Esophagus squamous epithelium (tissue), 5 donors: ENCODE results near the gene LTBP3. TPM values are rescaled to one million over a fixed set of nuclear protein-coding genes. Genes with fewer than 3 reads are reported as not detected.
A peak's percentile ranks its signal among the peaks of the same experiment; 100 is the strongest.

Experiments
- DNase-seq: peaks from one replicate; lab custom pipeline; 2025; lab: John Stamatoyannopoulos, UW
- H3K27ac ChIP-seq, 4 donors: fragments of 200-600 bp; sonication (generic); one replicate each; pipeline ENCODE4 v1.5.1; 2016 to 2019; ENCODE audit warnings: mild to moderate bottlenecking in 1 of 4
- H3K27me3 ChIP-seq, 4 donors: fragments of 200-600 bp; sonication (generic); 1 replicate in 3 of 4; 2 replicates in 1 of 4; pipeline versions ENCODE4 v1.5.1 to v1.6.0; 2017 to 2021; ENCODE audit warnings: antibody characterized with exemption in 1 of 4
- H3K36me3 ChIP-seq, 3 donors: fragments of 200-600 bp; sonication (generic); one replicate each; pipeline ENCODE4 v1.5.1; 2016 to 2019
- H3K4me1 ChIP-seq, 3 donors: fragments of 200-600 bp; sonication (generic); one replicate each; pipeline ENCODE4 v1.5.1; 2017 to 2019
- H3K4me3 ChIP-seq, 4 donors: fragments of 200-600 bp; sonication (generic); 1 replicate in 3 of 4; 2 replicates in 1 of 4; pipeline ENCODE4 v1.5.1; 2016 to 2019; ENCODE audit warnings: mild to moderate bottlenecking in 2 of 4, moderate library complexity in 1 of 4
- H3K9me3 ChIP-seq, 3 donors: fragments of 200-600 bp; sonication (generic); one replicate each; pipeline ENCODE4 v1.5.1; 2016 to 2019
- CTCF ChIP-seq, 6 experiments: fragments of 450-650 bp in 4 of 6; fragments of 200-600 bp in 2 of 6; sonication (generic) in 2 of 6; IDR thresholded peaks; one replicate each; pipeline ENCODE4 v1.5.1; 2016 to 2019; ENCODE audit warnings: antibody characterized with exemption in 6 of 6, mild to moderate bottlenecking in 4 of 6, moderate library complexity in 4 of 6
- POLR2A ChIP-seq, 4 donors: fragments of 450-650 bp; IDR thresholded peaks; one replicate each; pipeline ENCODE4 v1.6.1; 2017; ENCODE audit warnings: antibody characterized with exemption in 4 of 4, mild to moderate bottlenecking in 4 of 4, moderate library complexity in 3 of 4
- WGBS, 2 donors: methylation state at CpG; one replicate each; pipeline ENCODE4 v1.1.5; 2018; 5-methylcytosine and 5-hydroxymethylcytosine counted together
- intact Hi-C: fragments of 100-400 bp; cut with DNase I; formaldehyde crosslinking; loops from one replicate; pipeline ENCODE4 v1.15.0; 2022
- total RNA-seq, 4 donors: library from RNA; depleted of rRNA; stranded (reverse); fragments of >200 nt; gene quantifications; one replicate each; pipeline ENCODE4 v1.1.0, GENCODE V29; 2016
- donor health status: DM: yes; HTN: yes; CAD: no.

The LTBP3 gene
- total RNA-seq, 4 donors from 2014 or later = 28.1 to 87.5 (median 54.0) TPM

GRCh38 chr11:65586247-65586630 is 28.1 kb upstream of the LTBP3 start:
- H3K9me3 ChIP-seq = no peaks in the 10 kb centered on the region
- H3K27ac ChIP-seq = peak overlapping the region in 3 of 4 donors; percentile 70 to 87 (median 78)

DNA sequence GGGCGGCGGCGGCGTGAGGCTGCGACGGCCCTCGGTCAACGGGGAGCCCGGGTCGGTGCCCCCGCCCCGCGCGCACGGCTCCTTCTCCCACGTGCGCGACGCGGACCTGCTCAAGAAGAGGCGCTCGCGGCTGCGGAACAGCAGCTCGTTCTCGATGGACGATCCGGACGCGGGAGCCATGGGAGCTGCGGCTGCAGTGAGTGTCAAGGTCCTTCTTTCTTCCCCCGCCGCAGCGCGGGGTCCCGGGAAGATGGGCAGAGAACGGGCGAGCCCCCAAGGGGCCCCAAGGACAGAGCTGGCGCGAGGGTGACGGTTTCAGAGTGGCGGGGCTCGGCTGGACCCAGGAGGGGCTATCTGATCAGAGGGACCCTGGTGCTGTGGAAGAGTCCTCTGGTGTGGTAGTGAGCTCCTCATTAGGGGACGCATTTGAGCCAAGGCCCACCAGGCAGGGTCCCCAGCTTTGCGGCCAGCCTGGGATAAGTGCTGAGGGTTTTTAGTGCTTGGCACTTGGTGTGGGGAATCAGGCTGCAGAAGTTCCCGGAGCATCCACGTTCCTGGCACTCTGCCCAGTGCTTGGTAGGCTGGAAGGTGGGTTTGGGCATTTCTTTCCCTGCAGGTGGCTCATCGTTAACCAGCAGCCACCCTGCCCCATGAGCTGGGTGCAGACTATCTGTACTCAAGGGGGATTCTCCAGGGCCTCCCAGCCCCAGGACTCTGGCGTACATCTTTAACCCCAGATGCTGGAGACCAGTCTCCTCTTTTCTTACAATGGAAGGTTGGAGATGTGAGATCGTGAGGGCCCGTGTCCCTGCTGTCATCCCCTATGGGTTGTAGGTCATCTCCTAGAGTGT is 27.5 kb upstream of the LTBP3 start:
- Histone ChIP-seq H3K4me3 (no peak overlapping the region), H3K4me1 (peaks cover 32 to 68% (median 33%) of the 10 kb centered on the region in 3 donors), H3K27ac (peak overlapping the region in 1 of 4 donors; percentile 33), H3K27me3 (no peaks in the 10 kb centered on the region), H3K9me3 (no peaks in the 10 kb centered on the region), H3K36me3 (peaks cover 20 to 78% (median 26%) of the 10 kb centered on the region in 3 donors)
- intact Hi-C loops = no loop called here
- DNase-seq = no peak
- TF ChIP-seq POLR2A (IDR thresholded peaks at IDR 0.05) = no peak
- no peak for TF ChIP-seq CTCF (IDR thresholded peaks at IDR 0.05)
- WGBS, 2 donors = 68 to 100% methylated on average over 1 to 5 of the region's 51 CpGs

More at GRCh38 chr11:65586247-65586630, 28.1 kb upstream of the LTBP3 start:
- peak overlapping the region in 1 of 4 donors; percentile 32 for H3K4me3 ChIP-seq
- H3K4me1 ChIP-seq = peaks cover 32 to 68% (median 33%) of the 10 kb centered on the region in 3 donors
- no peak for TF ChIP-seq CTCF (IDR thresholded peaks at IDR 0.05)
- TF ChIP-seq POLR2A (IDR thresholded peaks at IDR 0.05) = no peak
- intact Hi-C loops = no loop called here
- no peak for DNase-seq
- H3K27me3 ChIP-seq = no peaks in the 10 kb centered on the region
- 44 to 58% methylated on average over 2 to 3 of the region's 4 CpGs for WGBS, 2 donors
- H3K36me3 ChIP-seq = peaks cover 15 to 78% (median 20%) of the 10 kb centered on the region in 3 donors

DNA sequence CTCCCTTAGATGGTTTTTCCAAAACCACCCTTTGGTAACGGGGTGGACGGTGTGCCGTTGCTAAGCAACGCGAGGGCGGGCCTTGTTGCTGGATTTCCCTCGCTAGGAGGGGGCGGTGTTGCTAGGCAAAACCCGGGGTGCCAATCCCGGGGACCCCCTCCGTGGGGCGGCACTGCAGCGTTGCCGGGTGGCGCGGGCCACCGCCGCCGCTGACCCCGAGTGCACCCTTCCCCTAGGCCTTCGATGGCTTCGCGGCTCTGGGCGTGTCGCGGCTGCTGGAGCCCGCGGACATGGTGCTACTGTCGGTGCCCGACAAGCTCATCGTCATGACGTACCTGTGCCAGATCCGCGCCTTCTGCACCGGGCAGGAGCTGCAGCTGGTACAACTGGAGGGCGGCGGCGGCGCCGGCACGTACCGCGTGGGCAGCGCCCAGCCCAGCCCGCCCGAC is 26.6 kb upstream of the LTBP3 start:
- H3K4me3 ChIP-seq = no peak overlapping the region
- no peaks in the 10 kb centered on the region for H3K27me3 ChIP-seq
- DNase-seq = no peak
- H3K4me1 ChIP-seq = peaks cover 32 to 69% (median 33%) of the 10 kb centered on the region in 3 donors
- no peak for TF ChIP-seq CTCF (IDR thresholded peaks at IDR 0.05)
- no peak for TF ChIP-seq POLR2A (IDR thresholded peaks at IDR 0.05)
- intact Hi-C loops = no loop called here
- H3K36me3 ChIP-seq = peaks cover 24 to 78% (median 35%) of the 10 kb centered on the region in 3 donors
- peak overlapping the region in 2 of 4 donors; percentile 33 to 40 for H3K27ac ChIP-seq
- WGBS, 2 donors = 60 to 61% methylated on average over 3 to 13 of the region's 46 CpGs
- no peaks in the 10 kb centered on the region for H3K9me3 ChIP-seq

GRCh38 chr11:65584106-65584505 is 25.9 kb upstream of the LTBP3 start:
- H3K9me3 ChIP-seq = no peaks in the 10 kb centered on the region
- no peak overlapping the region for H3K4me3 ChIP-seq
- peaks cover 29 to 69% (median 33%) of the 10 kb centered on the region in 3 donors for H3K4me1 ChIP-seq
- peaks cover 25 to 78% (median 39%) of the 10 kb centered on the region in 3 donors for H3K36me3 ChIP-seq
- DNase-seq = no peak
- WGBS, 2 donors = 80 to 83% methylated on average over 1 to 7 of the region's 8 CpGs
- no peaks in the 10 kb centered on the region for H3K27me3 ChIP-seq
- peak overlapping the region in 1 of 4 donors; percentile 52 for H3K27ac ChIP-seq
- TF ChIP-seq CTCF (IDR thresholded peaks at IDR 0.05) = no peak
- TF ChIP-seq POLR2A (IDR thresholded peaks at IDR 0.05) = no peak
- intact Hi-C loops = no loop called here

- no peak overlapping the region for H3K4me3 ChIP-seq
- H3K36me3 ChIP-seq = peaks cover 27 to 83% (median 39%) of the 10 kb centered on the region in 3 donors
- H3K27me3 ChIP-seq = no peaks in the 10 kb centered on the region
- no peak for DNase-seq
- peaks cover 28 to 71% (median 33%) of the 10 kb centered on the region in 3 donors for H3K4me1 ChIP-seq
- H3K9me3 ChIP-seq = no peaks in the 10 kb centered on the region
- TF ChIP-seq POLR2A (IDR thresholded peaks at IDR 0.05) (no peak), CTCF (IDR thresholded peaks at IDR 0.05) (no peak)
- intact Hi-C loops = no loop called here
- 64 to 96% methylated on average over 3 to 6 of the region's 10 CpGs for WGBS, 2 donors
- H3K27ac ChIP-seq = peak overlapping the region in 1 of 4 donors; percentile 52
Observed at GRCh38 chr11:65583589-65583988, 25.4 kb upstream of the LTBP3 start.
